HEK293T (cell line): ENCODE results near the gene AP1G2.

Experiments
- CTCF ChIA-PET: fragments of 350-600 bp; formaldehyde crosslinking; extraction: SDS; loops from one replicate; lab custom pipeline; 2021; ENCODE audit warnings: antibody characterized with exemption, inconsistent platforms; lab: Yijun Ruan, JAX
- POLR2A ChIA-PET: fragments of 350-600 bp; formaldehyde crosslinking; extraction: SDS; loops from one replicate; lab custom pipeline; 2020; ENCODE audit warnings: antibody characterized with exemption, inconsistent platforms; lab: Yijun Ruan, JAX
- DNase-seq: peaks from one replicate; pipeline ENCODE4 v3.0.0; 2012; ENCODE audit warnings: mixed read lengths; ENCODE audit errors: extremely low spot score
- ARNT ChIP-seq: fragments of 450-650 bp; IDR thresholded peaks from 2 replicates; pipeline ENCODE4 v1.6.1; 2017; ENCODE audit warnings: mild to moderate bottlenecking
- BHLHE40 ChIP-seq: fragments of 450-650 bp; IDR thresholded peaks from 2 replicates; pipeline ENCODE4 v1.6.1; 2016; ENCODE audit warnings: mild to moderate bottlenecking, moderate library complexity, borderline replicate concordance
- CTBP1 ChIP-seq: fragments of 450-650 bp; IDR thresholded peaks from 2 replicates; pipeline ENCODE4 v1.6.1; 2016; ENCODE audit warnings: borderline replicate concordance
- ELF4 ChIP-seq: fragments of 450-650 bp; IDR thresholded peaks from 2 replicates; pipeline ENCODE4 v1.6.1; 2017; ENCODE audit warnings: antibody characterized with exemption
- FOXA1 ChIP-seq: fragments of 450-650 bp; IDR thresholded peaks from 2 replicates; pipeline ENCODE4 v1.6.1; 2016; ENCODE audit warnings: mild to moderate bottlenecking
- FOXK2 ChIP-seq: fragments of 450-650 bp; IDR thresholded peaks from 2 replicates; pipeline ENCODE4 v1.6.1; 2016; ENCODE audit warnings: mild to moderate bottlenecking
- FOXM1 ChIP-seq: fragments of 450-650 bp; IDR thresholded peaks from 2 replicates; pipeline ENCODE4 v1.6.1; 2017; ENCODE audit warnings: mild to moderate bottlenecking, borderline replicate concordance
- HDGF ChIP-seq: fragments of 450-650 bp; IDR thresholded peaks from 2 replicates; pipeline ENCODE4 v1.6.1; 2017; ENCODE audit warnings: antibody characterized with exemption, borderline replicate concordance
- L3MBTL2 ChIP-seq: fragments of 450-650 bp; conservative IDR thresholded peaks from 2 replicates; pipeline ENCODE4 v1.6.1; 2016; ENCODE audit warnings: mild to moderate bottlenecking
- LEF1 ChIP-seq: fragments of 450-650 bp; IDR thresholded peaks from 2 replicates; pipeline ENCODE4 v1.6.1; 2017; ENCODE audit warnings: mild to moderate bottlenecking, borderline replicate concordance
- NFRKB ChIP-seq: fragments of 450-650 bp; IDR thresholded peaks from 2 replicates; pipeline ENCODE4 v1.6.1; 2016; ENCODE audit warnings: mild to moderate bottlenecking, moderate library complexity
- SP1 ChIP-seq: fragments of 450-650 bp; IDR thresholded peaks from 2 replicates; pipeline ENCODE4 v1.6.1; 2017
- SUZ12 ChIP-seq: fragments of 450-650 bp; IDR thresholded peaks from 2 replicates; pipeline ENCODE4 v1.6.1; 2016; ENCODE audit warnings: mild to moderate bottlenecking
- TARDBP ChIP-seq: fragments of 450-650 bp; IDR thresholded peaks from 2 replicates; pipeline ENCODE4 v1.6.1; 2016
- ZNF384 ChIP-seq: fragments of 450-650 bp; IDR thresholded peaks from 2 replicates; pipeline ENCODE4 v1.6.1; 2016
- TF ChIP-seq, protein P1 (sequence below): fragments of 450-650 bp; IDR thresholded peaks from 2 replicates; pipeline ENCODE4 v1.6.1; 2016

The AP1G2 gene

DNA sequence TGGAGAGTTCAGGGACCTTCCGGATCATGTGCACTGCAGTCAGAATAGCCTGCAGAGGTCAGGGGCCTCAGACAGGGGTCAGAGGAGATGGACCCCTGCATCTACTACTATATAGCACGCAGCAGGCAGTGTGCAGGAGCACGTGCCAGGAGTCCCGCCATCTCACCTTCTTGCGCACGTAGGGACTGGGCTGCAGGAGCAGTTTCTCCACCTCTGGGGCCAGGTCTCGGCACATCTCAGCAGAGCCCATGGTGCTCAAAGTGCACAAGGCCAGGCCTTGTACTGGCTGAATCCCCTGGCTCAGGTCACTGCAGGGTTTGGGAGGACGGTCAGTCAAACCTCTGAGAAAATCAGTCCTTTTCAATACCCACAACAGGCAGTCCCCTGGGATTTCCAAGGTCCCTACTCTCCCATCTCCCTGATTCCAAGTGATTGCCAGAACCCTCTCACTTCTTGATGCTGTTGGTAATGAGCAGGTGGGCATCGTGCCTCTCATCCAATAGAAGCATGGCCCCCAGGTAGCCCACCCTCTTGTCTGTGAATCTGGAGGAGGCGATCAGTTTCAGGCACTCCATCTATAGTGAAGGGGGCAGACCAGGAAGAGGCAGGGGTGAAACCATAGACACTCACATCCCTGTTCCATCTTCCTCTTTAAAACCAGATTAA is 1.3 kb downstream of the AP1G2 start:
- CTCF ChIA-PET = no interaction called here
- no peak for TF ChIP-seq LEF1
- TF ChIP-seq NFRKB = no peak
- no peak for TF ChIP-seq ELF4
- no peak for TF ChIP-seq ZNF384
- no peak for TF ChIP-seq SP1
- no peak for TF ChIP-seq FOXK2
- DNase-seq = no peak
- POLR2A ChIA-PET = interaction anchor here (0.9 to 2.3 kb wide), 5 partner anchors 10 to 244 kb away, joined by 3 to 9 read pairs (median 4); partner anchors contain the start of genes THTPA and ZFHX2

DNA sequence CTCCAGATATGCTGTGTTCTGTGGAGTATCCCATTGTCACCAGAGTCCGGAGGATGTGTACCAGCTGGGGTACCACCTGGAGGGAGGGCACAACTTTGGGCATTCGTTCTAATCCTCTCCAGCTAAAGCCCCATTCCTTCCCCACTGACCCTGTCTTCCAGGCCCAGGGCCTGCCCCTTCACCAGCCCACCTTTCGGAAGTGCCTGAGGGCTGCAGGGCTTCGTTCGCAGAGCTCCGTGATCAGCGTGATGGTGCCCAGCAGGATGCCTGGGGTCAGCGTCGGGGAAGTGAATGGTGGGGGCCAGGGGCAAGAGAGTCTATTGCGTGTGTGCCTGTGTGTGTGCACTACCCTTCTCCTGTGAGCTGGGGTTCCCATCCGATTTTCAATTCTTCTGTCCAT is 2.0 kb downstream of the AP1G2 start:
- no peak for DNase-seq
- ChIA-PET POLR2A (interaction anchor here (0.7 to 1.1 kb wide), 2 partner anchors 28 to 87 kb away, joined by 3 to 4 read pairs; no protein-coding TSS in a partner anchor), CTCF (no interaction called here)
- no peak for TF ChIP-seq HDGF
- no peak for TF ChIP-seq FOXM1

DNA sequence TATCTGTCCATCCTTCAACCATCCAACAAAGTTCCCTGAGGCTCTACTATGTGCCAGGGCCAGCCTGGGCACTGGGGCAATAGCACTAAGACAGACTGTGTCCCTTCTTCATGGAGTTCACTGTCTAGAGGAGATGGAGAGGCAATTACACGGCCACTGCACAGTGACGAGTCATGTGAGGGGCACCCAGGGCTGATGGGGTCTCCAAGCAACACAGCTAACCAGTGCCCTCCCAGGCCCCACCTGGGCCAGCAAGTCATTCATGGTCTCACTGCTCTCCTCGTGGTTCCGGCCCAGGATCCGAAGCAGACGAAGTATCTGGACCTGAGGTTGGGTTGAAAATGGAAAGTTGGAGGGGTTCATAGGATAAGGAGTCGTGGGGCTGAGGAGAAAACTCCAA is 2.7 kb downstream of the AP1G2 start:
- POLR2A ChIA-PET = interaction anchor here (0.7 kb wide), 1 partner anchor 27 kb away, joined by 3 read pairs; no protein-coding TSS in a partner anchor
- no peak for DNase-seq
- CTCF ChIA-PET = no interaction called here
- no peak for TF ChIP-seq FOXA1

DNA sequence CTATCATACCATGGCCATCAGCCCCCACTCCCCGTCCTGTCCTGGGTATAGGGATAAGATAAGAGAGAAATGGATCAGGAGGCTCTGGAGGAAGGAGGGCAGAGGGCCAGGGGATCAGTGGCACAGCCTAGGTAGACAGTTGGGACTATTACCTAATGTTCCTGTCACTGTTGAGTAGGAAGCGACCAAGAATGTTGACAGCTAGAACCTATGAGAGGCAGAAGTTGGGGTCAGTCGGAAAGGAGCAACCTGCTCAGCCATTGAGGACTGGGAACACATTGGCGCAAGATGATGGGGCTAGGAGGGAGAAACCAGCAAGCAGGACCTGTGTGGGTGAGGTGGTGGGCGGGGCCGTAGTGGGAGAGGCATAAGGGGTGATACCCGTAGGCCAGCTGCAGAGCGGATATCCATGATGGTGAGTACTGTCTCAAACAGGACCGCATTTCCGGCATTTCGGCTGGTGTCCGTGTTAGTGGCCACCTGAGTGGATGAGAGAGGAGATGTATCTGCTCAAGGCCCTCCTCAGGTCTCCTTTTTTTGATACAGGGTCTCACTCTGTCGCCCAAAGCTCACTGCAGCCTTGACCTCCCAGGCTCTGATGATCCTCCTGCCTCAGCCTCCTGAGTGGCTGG is 3.3 kb downstream of the AP1G2 start:
- CTCF ChIA-PET = interaction anchor here (0.6 to 1.5 kb wide), 2 partner anchors 68 to 86 kb away, joined by 4 to 6 read pairs; no protein-coding TSS in a partner anchor
- DNase-seq = no peak
- POLR2A ChIA-PET = interaction anchor here (1.7 kb wide), 1 partner anchor 86 kb away, joined by 5 read pairs; no protein-coding TSS in a partner anchor
- TF ChIP-seq ELF4 (no peak), FOXM1 (no peak), TARDBP (no peak), HDGF (no peak), BHLHE40 (no peak), FOXK2 (no peak), SUZ12 (no peak), LEF1 (no peak), ZNF384 (no peak), NFRKB (no peak), CTBP1 (no peak), ARNT (no peak), SP1 (no peak)
- TF ChIP-seq, protein P1, sequence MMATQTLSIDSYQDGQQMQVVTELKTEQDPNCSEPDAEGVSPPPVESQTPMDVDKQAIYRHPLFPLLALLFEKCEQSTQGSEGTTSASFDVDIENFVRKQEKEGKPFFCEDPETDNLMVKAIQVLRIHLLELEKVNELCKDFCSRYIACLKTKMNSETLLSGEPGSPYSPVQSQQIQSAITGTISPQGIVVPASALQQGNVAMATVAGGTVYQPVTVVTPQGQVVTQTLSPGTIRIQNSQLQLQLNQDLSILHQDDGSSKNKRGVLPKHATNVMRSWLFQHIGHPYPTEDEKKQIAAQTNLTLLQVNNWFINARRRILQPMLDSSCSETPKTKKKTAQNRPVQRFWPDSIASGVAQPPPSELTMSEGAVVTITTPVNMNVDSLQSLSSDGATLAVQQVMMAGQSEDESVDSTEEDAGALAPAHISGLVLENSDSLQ = no peak

DNA sequence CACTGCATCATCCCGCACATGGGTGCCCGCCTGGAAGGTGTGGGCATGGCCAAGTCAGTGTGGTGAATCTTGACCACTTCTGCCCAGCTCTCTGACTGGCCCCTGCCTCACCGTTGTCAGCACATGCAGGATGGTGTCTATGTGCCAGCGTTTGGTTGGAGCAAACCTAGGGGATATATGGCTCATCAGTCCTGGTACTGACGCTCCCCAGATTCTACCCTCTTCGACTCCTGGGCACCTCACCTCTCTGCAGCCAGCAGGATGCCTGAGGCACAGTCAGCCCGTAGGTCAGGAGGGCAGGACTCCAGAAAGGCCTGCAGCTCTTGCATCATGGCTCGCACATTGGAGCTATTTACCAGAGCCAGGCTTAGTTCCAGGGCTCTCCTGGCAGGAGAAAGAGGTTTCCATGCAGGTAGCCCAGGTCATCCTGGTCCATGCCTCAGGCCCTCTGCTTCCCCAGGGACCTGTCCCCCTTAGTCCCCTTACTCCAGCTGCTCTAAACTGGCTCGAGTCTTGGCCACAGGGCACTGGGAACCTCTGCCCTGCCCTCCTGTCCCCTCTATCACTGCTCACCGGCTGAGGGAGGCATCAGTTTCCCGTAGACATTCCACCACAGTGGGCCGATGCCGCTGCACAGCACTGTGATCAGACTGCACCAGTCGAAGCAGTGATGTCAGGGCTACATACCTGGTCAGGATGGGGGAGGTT is 4.0 kb downstream of the AP1G2 start:
- DNase-seq = no peak
- CTCF ChIA-PET = interaction anchor here (0.6 to 1.5 kb wide), 3 partner anchors 68 to 569 kb away, joined by 4 to 6 read pairs (median 6); no protein-coding TSS in a partner anchor
- POLR2A ChIA-PET = interaction anchor here (1.4 to 1.7 kb wide), 2 partner anchors 85 to 88 kb away, joined by 4 to 5 read pairs; no protein-coding TSS in a partner anchor
- TF ChIP-seq LEF1 = no peak
- no peak for TF ChIP-seq L3MBTL2
- no peak for TF ChIP-seq SP1
- no peak for TF ChIP-seq HDGF
- no peak for TF ChIP-seq FOXA1

DNA sequence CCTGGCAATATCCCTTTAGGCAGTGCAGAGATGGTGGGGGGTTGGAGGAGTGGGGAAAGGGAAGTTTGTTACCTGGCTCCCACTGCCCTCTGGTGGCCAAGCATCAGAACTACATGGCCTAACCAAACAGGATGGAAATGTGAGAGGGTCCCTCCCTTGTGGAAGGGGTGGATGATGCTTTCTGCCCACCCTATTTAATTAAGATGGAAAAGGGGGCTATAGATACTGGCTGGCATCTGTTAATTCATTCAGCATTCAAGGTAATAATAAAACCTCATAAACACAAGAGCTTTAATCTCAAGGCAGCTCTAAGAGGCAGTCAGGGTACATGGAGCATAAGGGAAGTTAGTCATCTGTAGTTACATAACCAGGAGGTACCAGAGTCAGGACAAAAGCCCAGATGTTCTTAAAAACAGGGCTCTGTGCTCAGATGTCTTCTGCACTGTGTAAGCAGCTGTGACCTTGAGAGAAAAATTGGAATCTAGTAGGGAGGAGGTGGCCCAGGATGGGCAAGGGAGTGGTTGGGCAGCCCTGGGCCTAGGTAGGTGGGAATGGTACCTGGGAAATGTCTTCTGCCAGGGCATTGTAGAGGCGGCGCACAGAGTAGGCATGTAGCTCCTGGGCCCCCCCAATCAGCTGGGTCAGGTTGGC is 4.6 kb downstream of the AP1G2 start:
- POLR2A ChIA-PET = interaction anchor here (1.4 to 1.7 kb wide), 2 partner anchors 84 to 87 kb away, joined by 4 to 5 read pairs; no protein-coding TSS in a partner anchor
- peak; percentile 69 for DNase-seq
- TF ChIP-seq SP1 (no peak), ZNF384 (no peak), NFRKB (no peak), L3MBTL2 (no peak), SUZ12 (no peak), FOXM1 (no peak), BHLHE40 (no peak), HDGF (no peak), CTBP1 (no peak)
- CTCF ChIA-PET = interaction anchor here (0.6 to 1.5 kb wide), 3 partner anchors 85 to 568 kb away, joined by 6 read pairs; no protein-coding TSS in a partner anchor
